Transverse colon (tissue), 4 donors: Measurements from ENCODE around the gene ASNSD1. TPM values are rescaled to one million over a fixed set of nuclear protein-coding genes. Genes with fewer than 3 reads are reported as not detected.

Experiments
- DNase-seq: peaks from one replicate; pipeline ENCODE4 v3.0.0-alpha.2; 2019
- H3K27ac ChIP-seq, 4 donors: fragments of 200-600 bp; sonication (generic); 2 replicates each; pipeline ENCODE4 v1.5.1; 2016 to 2018; ENCODE audit warnings: inconsistent platforms in 4 of 4
- H3K27me3 ChIP-seq: fragments of 200-600 bp; sonication (generic); 2 replicates; pipeline ENCODE4 v1.5.1; 2017; ENCODE audit warnings: inconsistent platforms
- H3K36me3 ChIP-seq, 4 donors: fragments of 200-600 bp; sonication (generic); 2 replicates each; pipeline ENCODE4 v1.5.1; 2017 to 2019; ENCODE audit warnings: inconsistent platforms in 4 of 4
- H3K4me1 ChIP-seq, 4 donors: fragments of 200-600 bp; sonication (generic); 2 replicates each; pipeline ENCODE4 v1.5.1; 2017 to 2020; ENCODE audit warnings: inconsistent platforms in 4 of 4
- H3K4me3 ChIP-seq, 4 donors: fragments of 200-600 bp; sonication (generic); 1 replicate in 1 of 4; 2 replicates in 3 of 4; pipeline versions ENCODE4 v1.5.1 to v1.6.1; 2017 to 2019; ENCODE audit warnings: inconsistent platforms in 4 of 4
- H3K9me3 ChIP-seq, 2 donors: fragments of 200-600 bp; sonication (generic); 2 replicates each; pipeline ENCODE4 v1.5.1; 2017 to 2019; ENCODE audit warnings: inconsistent platforms in 2 of 2
- CTCF ChIP-seq, 5 experiments: fragments of 200-600 bp in 3 of 5; fragments of 450-650 bp in 2 of 5; sonication (generic) in 3 of 5; IDR thresholded peaks; 1 replicate in 2 of 5; 2 replicates in 3 of 5; pipeline ENCODE4 v1.5.1; 2016 to 2017; ENCODE audit warnings: antibody characterized with exemption in 5 of 5, inconsistent platforms in 3 of 5, mild to moderate bottlenecking in 2 of 5, moderate library complexity in 1 of 5
- EP300 ChIP-seq: sonication (generic); formaldehyde crosslinking; IDR thresholded peaks from one replicate; pipeline ENCODE4 v1.6.1; 2017; ENCODE audit warnings: antibody characterized with exemption, low read depth
- POLR2A ChIP-seq: fragments of 450-650 bp; IDR thresholded peaks from one replicate; pipeline ENCODE4 v1.6.1; 2016; ENCODE audit warnings: antibody characterized with exemption, mild to moderate bottlenecking, moderate library complexity
- POLR2AphosphoS5 ChIP-seq, 3 donors: sonication (generic); formaldehyde crosslinking; IDR thresholded peaks; one replicate each; pipeline ENCODE4 v1.6.1; 2016; ENCODE audit warnings: antibody characterized with exemption in 3 of 3
- WGBS, 2 donors: methylation state at CpG; one replicate each; pipeline ENCODE4 v1.1.5; 2018; ENCODE audit warnings: low coverage in 1 of 2; 5-methylcytosine and 5-hydroxymethylcytosine counted together
- in situ Hi-C, 4 donors: fragments of 200-750 bp; cut with MboI; loops; one replicate each; pipeline versions ENCODE4 v1.15.0 to v1.15.1; 2017; ENCODE audit warnings: low sequenced_read_pairs in 3 of 4, low pct_ligation_motif_present in 1 of 4, low pct_unique_long_range_greater_than_20kb in 1 of 4
- intact Hi-C: fragments of 100-400 bp; cut with DNase I; formaldehyde crosslinking; loops from one replicate; pipeline ENCODE4 v1.15.1; 2023; ENCODE audit warnings: low total_unique reads
- total RNA-seq, 4 donors: library from RNA; depleted of rRNA; stranded (reverse); fragments of >200 nt; gene quantifications; one replicate each; pipeline ENCODE4 v1.1.0, GENCODE V29; 2016

ASNSD1 gene
- total RNA-seq, 4 donors from 2014 or later = 11.3 to 35.2 (median 20.2) TPM

- Histone ChIP-seq H3K4me1 (peaks cover 0 to 14% (median 10%) of the 10 kb centered on the region in 4 donors), H3K36me3 (no peaks in the 10 kb centered on the region), H3K9me3 (no peaks in the 10 kb centered on the region), H3K27me3 (no peaks in the 10 kb centered on the region), H3K4me3 (no peak overlapping the region), H3K27ac (peak overlapping the region; percentile 1 to 48 (median 16))
- intact Hi-C loops (no loop called here), in situ Hi-C loops (loop anchor here in 2 of 4 donors (25.0 kb wide), 2 partner anchors 129 to 404 kb away; partner anchors contain the start of genes MSTN (in 1 of the 2), ORMDL1 (in 1 of the 2) and PMS1 (in 1 of the 2))
- 63 to 66% methylated on average over 1 to 5 of the region's 5 CpGs for WGBS, 2 donors
- peak; percentile 33 for DNase-seq
- TF ChIP-seq POLR2AphosphoS5 (IDR thresholded peaks at IDR 0.05) (no peak), EP300 (no peak), CTCF (IDR thresholded peaks at IDR 0.05) (no peak)
Observed at GRCh38 chr2:189657867-189658266, 3.4 kb upstream of the ASNSD1 start.

- in situ Hi-C loops = loop anchor here in 2 of 4 donors (25.0 kb wide), 2 partner anchors 129 to 404 kb away; partner anchors contain the start of genes MSTN (in 1 of the 2), ORMDL1 (in 1 of the 2) and PMS1 (in 1 of the 2)
- peak overlapping the region; percentile 1 to 48 (median 16) for H3K27ac ChIP-seq
- DNase-seq = no peak
- H3K36me3 ChIP-seq = no peaks in the 10 kb centered on the region
- TF ChIP-seq CTCF (IDR thresholded peaks at IDR 0.05) = no peak
- TF ChIP-seq POLR2A = no peak
- no peak for TF ChIP-seq POLR2AphosphoS5 (IDR thresholded peaks at IDR 0.05)
- TF ChIP-seq EP300 = no peak
- peaks cover 0 to 19% (median 13%) of the 10 kb centered on the region in 4 donors for H3K4me1 ChIP-seq
- H3K27me3 ChIP-seq = no peaks in the 10 kb centered on the region
- intact Hi-C loops = no loop called here
- H3K9me3 ChIP-seq = no peaks in the 10 kb centered on the region
- 53 to 81% methylated on average over 6 to 7 of the region's 7 CpGs for WGBS, 2 donors
- H3K4me3 ChIP-seq = no peak overlapping the region
Observed at GRCh38 chr2:189658306-189659212, 2.7 kb upstream of the ASNSD1 start.

- WGBS, 2 donors = 46 to 57% methylated on average over 2 of the region's 2 CpGs
- intact Hi-C loops (loop anchor here (5.0 kb wide), 1 partner anchor 38 kb away; no protein-coding TSS in a partner anchor), in situ Hi-C loops (loop anchor here in 2 of 4 donors (25.0 kb wide), 2 partner anchors 128 to 403 kb away; partner anchors contain the start of genes MSTN (in 1 of the 2), ORMDL1 (in 1 of the 2) and PMS1 (in 1 of the 2))
- no peak overlapping the region for H3K27ac ChIP-seq
- peaks cover 0 to 29% (median 13%) of the 10 kb centered on the region in 4 donors for H3K4me1 ChIP-seq
- H3K36me3 ChIP-seq = no peaks in the 10 kb centered on the region
- TF ChIP-seq EP300 = no peak
- no peak for TF ChIP-seq CTCF (IDR thresholded peaks at IDR 0.05)
- TF ChIP-seq POLR2AphosphoS5 (IDR thresholded peaks at IDR 0.05) = no peak
- no peak for TF ChIP-seq POLR2A
- no peaks in the 10 kb centered on the region for H3K27me3 ChIP-seq
- no peak for DNase-seq
- no peak overlapping the region for H3K4me3 ChIP-seq
- H3K9me3 ChIP-seq = no peaks in the 10 kb centered on the region
Observed at GRCh38 chr2:189659734-189660133, 1.5 kb upstream of the ASNSD1 start.

GRCh38 chr2:189660803-189661147 lies 484 bp upstream of the ASNSD1 start:
- no peak overlapping the region for H3K4me3 ChIP-seq
- H3K4me1 ChIP-seq = peaks cover 0 to 29% (median 13%) of the 10 kb centered on the region in 4 donors
- in situ Hi-C loops = loop anchor here in 2 of 4 donors (25.0 kb wide), 2 partner anchors 127 to 402 kb away; partner anchors contain the start of genes MSTN (in 1 of the 2), ORMDL1 (in 1 of the 2) and PMS1 (in 1 of the 2)
- intact Hi-C loops = loop anchor here (5.0 kb wide), 1 partner anchor 37 kb away; no protein-coding TSS in a partner anchor
- H3K27ac ChIP-seq = peak overlapping the region in 3 of 4 donors; percentile 10 to 85 (median 21)
- no peaks in the 10 kb centered on the region for H3K9me3 ChIP-seq
- TF ChIP-seq CTCF (IDR thresholded peaks at IDR 0.05) = no peak
- no peak for TF ChIP-seq POLR2A
- no peak for DNase-seq
- H3K36me3 ChIP-seq = peaks cover 0 to 3% (median 0%) of the 10 kb centered on the region in 4 donors
- WGBS, 2 donors = 4 to 9% methylated on average over 4 of the region's 4 CpGs
- H3K27me3 ChIP-seq = no peaks in the 10 kb centered on the region
